Liver (tissue), 9 donors: Measurements from ENCODE around the gene MRTFB. TPM values are rescaled to one million over a fixed set of nuclear protein-coding genes. Genes with fewer than 3 reads are reported as not detected.

Experiments
- DNase-seq: peaks from one replicate; pipeline ENCODE4 v3.0.0-alpha.2; 2017; ENCODE audit warnings: low spot score
- H3K27ac ChIP-seq, 2 donors: one replicate each; pipeline ENCODE4 v1.7.0; 2013; ENCODE audit warnings: inconsistent platforms in 2 of 2, low read length in 2 of 2, control low read depth in 1 of 2, low read depth in 1 of 2, mild to moderate bottlenecking in 1 of 2
- H3K27me3 ChIP-seq, 4 donors: one replicate each; pipeline versions ENCODE4 v1.6.1 to v1.7.0; 2013; ENCODE audit warnings: low read length in 3 of 4, inconsistent platforms in 1 of 4, mild to moderate bottlenecking in 1 of 4, moderate library complexity in 1 of 4; ENCODE audit not compliant: control insufficient read depth in 4 of 4, insufficient read depth in 4 of 4
- H3K36me3 ChIP-seq, 4 donors: one replicate each; pipeline versions ENCODE4 v1.6.1 to v1.7.0; 2013; ENCODE audit warnings: low read length in 3 of 4, mild to moderate bottlenecking in 3 of 4, low read depth in 1 of 4, moderate library complexity in 1 of 4; ENCODE audit not compliant: control insufficient read depth in 4 of 4, insufficient read depth in 3 of 4
- H3K4me1 ChIP-seq, 4 donors: one replicate each; pipeline versions ENCODE4 v1.6.1 to v1.7.0; 2013; ENCODE audit warnings: low read length in 3 of 4, mild to moderate bottlenecking in 3 of 4, moderate library complexity in 1 of 4; ENCODE audit not compliant: control insufficient read depth in 4 of 4, insufficient read depth in 4 of 4
- H3K4me3 ChIP-seq, 3 donors: one replicate each; pipeline versions ENCODE4 v1.6.1 to v1.7.0; 2013; ENCODE audit warnings: low read length in 3 of 3, control low read depth in 1 of 3, low read depth in 1 of 3, mild to moderate bottlenecking in 1 of 3
- H3K9ac ChIP-seq, 2 donors: one replicate each; pipeline ENCODE4 v1.7.0; 2013; ENCODE audit warnings: low read length in 2 of 2, mild to moderate bottlenecking in 2 of 2, moderate library complexity in 2 of 2, control low read depth in 1 of 2, low read depth in 1 of 2
- H3K9me3 ChIP-seq, 4 donors: one replicate each; pipeline versions ENCODE4 v1.6.1 to v1.7.0; 2013; ENCODE audit warnings: low read length in 3 of 4; ENCODE audit not compliant: control insufficient read depth in 4 of 4
- ATF3 ChIP-seq: IDR thresholded peaks from 2 replicates; pipeline ENCODE4 v1.6.1; 2016; ENCODE audit warnings: antibody characterized with exemption
- EGR1 ChIP-seq, 2 donors: IDR thresholded peaks; 2 replicates each; pipeline ENCODE4 v1.6.1; 2016 to 2018; ENCODE audit warnings: antibody characterized with exemption in 2 of 2, low read depth in 2 of 2
- FOXA1 ChIP-seq: IDR thresholded peaks from 2 replicates; pipeline ENCODE4 v1.6.1; 2016; ENCODE audit warnings: antibody characterized with exemption
- FOXA2 ChIP-seq: IDR thresholded peaks from 2 replicates; pipeline ENCODE4 v1.6.1; 2016; ENCODE audit warnings: antibody characterized with exemption
- HNF4A ChIP-seq, 2 donors: conservative IDR thresholded peaks; 2 replicates each; pipeline ENCODE4 v1.6.1; 2016; ENCODE audit warnings: antibody characterized with exemption in 2 of 2, mild to moderate bottlenecking in 2 of 2
- HNF4G ChIP-seq: IDR thresholded peaks from 2 replicates; pipeline ENCODE4 v1.6.1; 2016; ENCODE audit warnings: antibody characterized with exemption
- MAX ChIP-seq: IDR thresholded peaks from 2 replicates; pipeline ENCODE4 v1.6.1; 2016; ENCODE audit warnings: antibody characterized with exemption
- NR2F2 ChIP-seq: IDR thresholded peaks from 2 replicates; pipeline ENCODE4 v1.6.1; 2016; ENCODE audit warnings: antibody characterized with exemption
- RAD21 ChIP-seq, 2 donors: IDR thresholded peaks; 2 replicates each; pipeline ENCODE4 v1.6.1; 2016; ENCODE audit warnings: antibody characterized with exemption in 2 of 2, mild to moderate bottlenecking in 2 of 2
- REST ChIP-seq: IDR thresholded peaks from 2 replicates; pipeline ENCODE4 v1.6.1; 2016; ENCODE audit warnings: antibody characterized with exemption, mild to moderate bottlenecking
- SP1 ChIP-seq: IDR thresholded peaks from 2 replicates; pipeline ENCODE4 v1.6.1; 2018; ENCODE audit warnings: antibody characterized with exemption, mild to moderate bottlenecking
- TAF1 ChIP-seq: conservative IDR thresholded peaks from 2 replicates; pipeline ENCODE4 v1.6.1; 2016; ENCODE audit warnings: antibody characterized with exemption, mild to moderate bottlenecking
- YY1 ChIP-seq: IDR thresholded peaks from 2 replicates; pipeline ENCODE4 v1.6.1; 2016; ENCODE audit warnings: antibody characterized with exemption, mild to moderate bottlenecking
- ZBTB33 ChIP-seq: IDR thresholded peaks from 2 replicates; pipeline ENCODE4 v1.6.1; 2016; ENCODE audit warnings: antibody characterized with exemption
- WGBS: extraction: QIAGEN DNeasy Blood & Tissue Kit; methylation state at CpG from one replicate; pipeline ENCODE4 v1.1.7; 2013; 5-methylcytosine and 5-hydroxymethylcytosine counted together
- polyA plus RNA-seq, 2 donors: library from polyadenylated mRNA; stranded (reverse) in 1 of 2; unstranded in 1 of 2; fragments of 200-250 nt in 1 of 2; fragments of >200 nt in 1 of 2; fragmentation: Nextera tagmentation in 1 of 2; extraction: Ambion mirVana in 1 of 2; gene quantifications; one replicate each; pipeline versions ENCODE4 v1.2.1 to v1.2.3, GENCODE V29; 2013 to 2015
- total RNA-seq, 2 donors: library from RNA; depleted of rRNA; stranded (reverse); fragments of >200 nt; gene quantifications; one replicate each; pipeline ENCODE4 v1.2.3, GENCODE V29; 2014
- TF ChIP-seq, protein P1 (sequence below): fragments of 150-350 bp; IDR thresholded peaks from 2 replicates; pipeline ENCODE4 v1.5.1; 2017; ENCODE audit warnings: improper control_type of control experiment, low read depth, low read length; ENCODE audit not compliant: missing input control
- donor health status: healthy.
- donor health status: healthy.
- donor health status: healthy.
- donor health status: healthy.
- donor health status: healthy.

Gene MRTFB
- total and polyA plus RNA-seq, 4 donors, result 4.1 to 14.2 (median 5.8) TPM

DNA sequence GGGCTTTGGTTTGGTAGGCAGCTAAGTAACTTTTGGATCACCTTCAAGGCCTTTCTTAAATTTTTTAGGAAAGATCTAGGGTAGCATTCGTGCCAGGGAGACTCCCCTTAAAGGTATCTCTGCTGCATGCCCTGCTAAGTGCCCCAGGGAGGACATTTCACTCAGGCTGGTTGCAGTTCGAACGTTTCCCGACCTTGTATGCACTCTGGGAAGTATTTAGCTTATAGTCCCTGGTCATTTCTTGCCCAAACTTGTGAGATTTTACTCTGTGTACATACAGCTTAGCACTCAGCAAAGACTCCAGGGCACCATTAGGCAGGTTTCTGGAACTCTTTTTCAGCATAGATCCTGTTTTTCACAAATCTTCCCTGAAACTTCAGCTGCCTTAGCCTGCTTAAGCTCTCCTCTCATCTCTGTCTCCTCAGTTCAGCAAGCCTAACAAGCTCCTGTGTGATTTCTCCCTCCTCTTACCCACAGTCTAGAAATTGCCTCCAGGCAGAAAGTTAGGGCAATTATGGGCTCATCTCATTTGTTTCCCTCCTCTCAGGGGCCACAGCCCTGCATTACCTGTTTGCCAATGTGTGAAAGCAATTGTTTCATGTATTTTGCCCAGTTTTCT is 84.6 kb downstream of the MRTFB start:
- Histone ChIP-seq H3K27me3 (no peaks in the 10 kb centered on the region), H3K9ac (no peak overlapping the region), H3K27ac (no peak overlapping the region), H3K36me3 (no peaks in the 10 kb centered on the region), H3K4me3 (no peak overlapping the region), H3K9me3 (no peaks in the 10 kb centered on the region), H3K4me1 (peaks cover 0 to 13% (median 6%) of the 10 kb centered on the region in 4 donors)
- DNase-seq, result no peak
- TF ChIP-seq NR2F2, result no peak
- TF ChIP-seq ATF3, result no peak
- TF ChIP-seq TAF1, result no peak
- no peak for TF ChIP-seq SP1
- TF ChIP-seq, protein P1, sequence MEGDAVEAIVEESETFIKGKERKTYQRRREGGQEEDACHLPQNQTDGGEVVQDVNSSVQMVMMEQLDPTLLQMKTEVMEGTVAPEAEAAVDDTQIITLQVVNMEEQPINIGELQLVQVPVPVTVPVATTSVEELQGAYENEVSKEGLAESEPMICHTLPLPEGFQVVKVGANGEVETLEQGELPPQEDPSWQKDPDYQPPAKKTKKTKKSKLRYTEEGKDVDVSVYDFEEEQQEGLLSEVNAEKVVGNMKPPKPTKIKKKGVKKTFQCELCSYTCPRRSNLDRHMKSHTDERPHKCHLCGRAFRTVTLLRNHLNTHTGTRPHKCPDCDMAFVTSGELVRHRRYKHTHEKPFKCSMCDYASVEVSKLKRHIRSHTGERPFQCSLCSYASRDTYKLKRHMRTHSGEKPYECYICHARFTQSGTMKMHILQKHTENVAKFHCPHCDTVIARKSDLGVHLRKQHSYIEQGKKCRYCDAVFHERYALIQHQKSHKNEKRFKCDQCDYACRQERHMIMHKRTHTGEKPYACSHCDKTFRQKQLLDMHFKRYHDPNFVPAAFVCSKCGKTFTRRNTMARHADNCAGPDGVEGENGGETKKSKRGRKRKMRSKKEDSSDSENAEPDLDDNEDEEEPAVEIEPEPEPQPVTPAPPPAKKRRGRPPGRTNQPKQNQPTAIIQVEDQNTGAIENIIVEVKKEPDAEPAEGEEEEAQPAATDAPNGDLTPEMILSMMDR, result no peak
- no peak for TF ChIP-seq HNF4G
- no peak for TF ChIP-seq RAD21 (IDR thresholded peaks at IDR 0.05)
- TF ChIP-seq FOXA2, result no peak
- no peak for TF ChIP-seq REST
- TF ChIP-seq FOXA1, result no peak
- no peak for TF ChIP-seq ZBTB33
- TF ChIP-seq EGR1 (IDR thresholded peaks at IDR 0.05; ENCODE audit: low read depth in 2 of 2), result no peak
- WGBS, result 90% methylated on average over 4 of the region's 4 CpGs

DNA sequence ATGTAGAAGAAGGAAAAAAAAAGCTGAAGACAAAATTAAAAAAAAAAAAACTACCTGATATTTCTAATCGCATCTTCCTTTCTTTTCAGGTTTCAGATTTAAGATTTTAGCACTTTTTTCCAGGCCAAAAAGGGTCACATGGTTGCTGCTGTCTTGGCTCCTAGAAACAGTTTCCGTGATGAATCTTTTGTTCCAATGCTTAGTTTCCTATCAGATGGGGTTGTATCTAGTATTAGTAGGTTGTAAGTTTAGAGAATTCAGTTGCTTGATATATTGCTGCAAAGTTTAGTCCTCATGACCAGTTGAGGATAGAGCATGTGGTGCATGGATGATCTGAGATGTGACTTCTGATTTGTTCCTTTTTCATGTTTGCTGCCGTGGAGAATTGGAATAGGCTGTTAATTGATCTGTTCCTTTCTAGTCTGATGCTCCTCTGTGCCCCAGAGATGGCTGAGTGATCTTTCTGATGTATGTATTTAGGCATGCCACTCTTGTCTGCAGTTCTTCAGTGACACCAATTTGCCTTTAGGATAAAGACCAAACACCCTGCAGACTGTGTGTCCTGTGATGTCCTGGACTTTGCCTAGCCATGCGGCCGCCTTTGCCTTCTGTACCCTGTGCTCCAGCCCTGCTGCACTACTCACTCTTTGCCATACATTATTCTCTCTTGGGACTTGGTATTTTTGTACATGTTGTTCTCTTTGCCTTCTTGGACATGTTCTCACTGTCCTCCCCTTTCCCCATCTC is 94.0 kb downstream of the MRTFB start:
- Histone ChIP-seq H3K9ac (no peak overlapping the region), H3K36me3 (no peaks in the 10 kb centered on the region), H3K27ac (no peak overlapping the region), H3K4me3 (no peak overlapping the region), H3K9me3 (no peaks in the 10 kb centered on the region), H3K4me1 (no peaks in the 10 kb centered on the region), H3K27me3 (no peaks in the 10 kb centered on the region)
- no peak for DNase-seq
- TF ChIP-seq FOXA1 (no peak), YY1 (no peak), HNF4A (conservative IDR thresholded peaks at IDR 0.05) (peak; percentile 30 to 35), MAX (no peak)
- 86% methylated on average over 5 of the region's 5 CpGs for WGBS
